ENCODE results near the gene SRRD. TPM values are rescaled to one million over a fixed set of nuclear protein-coding genes. Genes with fewer than 3 reads are reported as not detected.

SRRD gene
- total and polyA plus RNA-seq, 7 experiments from 2014 or later, result 18.9 to 29.0 (median 21.3) TPM

DNA sequence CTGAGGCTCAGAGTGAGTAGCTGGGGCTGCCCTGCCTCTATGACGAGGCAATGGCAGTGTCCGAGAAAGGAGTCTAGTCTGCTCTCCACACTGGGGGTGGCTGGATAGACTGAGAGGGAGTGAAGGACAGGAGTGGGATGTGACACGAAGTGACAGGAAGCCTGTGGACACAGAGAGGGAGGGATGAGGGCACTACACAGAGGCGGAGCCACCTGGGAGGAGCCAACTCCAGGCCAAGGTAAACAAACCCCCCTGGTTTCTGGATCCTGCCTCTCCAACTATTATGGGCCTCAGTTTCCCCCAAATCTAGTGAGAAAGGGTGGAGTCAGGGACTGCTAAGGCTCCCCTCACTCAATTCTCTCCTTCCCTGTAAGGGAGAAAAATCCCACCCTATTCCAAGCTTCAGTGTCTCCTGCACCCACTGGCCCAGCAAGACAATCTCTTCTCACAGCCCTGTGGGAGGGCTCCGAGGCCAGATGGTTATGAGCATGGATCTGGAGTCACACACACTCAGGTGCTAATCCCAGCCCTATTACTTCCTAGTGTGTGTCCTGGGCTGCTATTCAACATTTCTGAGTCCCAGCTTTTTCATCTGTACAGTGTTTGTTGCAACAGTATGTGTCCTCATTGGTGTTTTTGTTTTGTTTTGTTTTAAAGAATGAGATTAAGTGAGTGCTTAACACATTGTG, 29.7 kb upstream of the SRRD start:
- ChIA-PET CTCF (interaction anchor here (1.2 kb wide), 1 partner anchor 89 kb away, joined by 3 read pairs; no protein-coding TSS in a partner anchor), POLR2A (no interaction called here)
- H3K4me1 ChIP-seq (ENCODE audit: control insufficient read depth in 2 of 2, insufficient read depth in 2 of 2, low read length in 2 of 2), result no peaks in the 10 kb centered on the region
- H3K36me3 ChIP-seq (ENCODE audit: control insufficient read depth in 2 of 3, insufficient read depth in 3 of 3, low read length in 3 of 3), result peaks cover 0 to 73% (median 5%) of the 10 kb centered on the region in 3 experiments
- no peaks in the 10 kb centered on the region for H3K27me3 ChIP-seq (ENCODE audit: control insufficient read depth in 2 of 2, insufficient read depth in 2 of 2, low read length in 2 of 2)
- H3K27ac ChIP-seq (ENCODE audit: low read depth, low read length), result no peak overlapping the region
- no peaks in the 10 kb centered on the region for H3K9me3 ChIP-seq (ENCODE audit: control insufficient read depth in 2 of 3, low read length in 3 of 3)
- Mint-ChIP-seq H3K9me3 (no peaks in the 10 kb centered on the region), H3K4me3 (no peak overlapping the region), H3K36me3 (peaks cover 7 to 39% (median 16%) of the 10 kb centered on the region in 5 donors), H3K27ac (peak overlapping the region in 1 of 9 donors; percentile 8), H3K27me3 (no peaks in the 10 kb centered on the region), H3K4me1 (peaks cover 0 to 2% (median 0%) of the 10 kb centered on the region in 7 donors)
- intact Hi-C loops (cut with micrococcal nuclease), result no loop called here
- H3K4me3 ChIP-seq (ENCODE audit: low read length), result no peak overlapping the region
- ATAC-seq, result no peak
- no peak for DNase-seq

DNA sequence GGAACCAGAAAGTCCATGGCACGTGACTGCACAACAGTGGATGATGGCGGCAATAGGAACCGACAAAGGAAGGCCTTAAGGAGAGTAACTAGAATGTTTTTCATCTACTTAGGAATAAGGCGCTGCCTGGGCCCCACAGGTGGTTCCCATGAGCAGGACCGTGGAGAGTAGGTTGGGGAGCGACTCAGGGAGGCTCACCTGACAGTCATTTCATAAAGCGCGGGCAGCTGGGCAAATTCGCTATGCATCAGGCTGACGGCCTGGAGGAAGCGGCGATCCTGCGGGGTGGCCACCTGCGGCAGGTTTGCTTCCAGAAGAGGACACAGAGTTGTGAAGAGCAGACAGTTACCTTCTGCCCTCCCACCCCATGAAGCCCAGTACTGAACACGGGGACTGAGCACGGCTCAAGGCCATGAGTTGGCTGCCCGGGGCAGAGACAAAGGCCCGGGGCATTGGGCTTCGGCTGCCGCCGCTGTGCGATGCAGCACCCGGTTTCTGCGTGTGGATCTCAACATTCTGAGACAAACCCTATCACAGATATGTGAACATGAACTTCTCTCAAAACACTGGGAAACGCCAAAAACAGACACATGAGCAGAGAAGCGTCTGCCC, 25.9 kb upstream of the SRRD start:
- peaks cover 0 to 6% (median 2%) of the 10 kb centered on the region in 7 donors for H3K4me1 Mint-ChIP-seq
- Histone ChIP-seq H3K4me1 (ENCODE audit: control insufficient read depth in 2 of 2, insufficient read depth in 2 of 2, low read length in 2 of 2) (no peaks in the 10 kb centered on the region), H3K4me3 (ENCODE audit: low read length) (no peak overlapping the region), H3K27ac (ENCODE audit: low read depth, low read length) (no peak overlapping the region), H3K9me3 (ENCODE audit: control insufficient read depth in 2 of 3, low read length in 3 of 3) (no peaks in the 10 kb centered on the region), H3K36me3 (ENCODE audit: control insufficient read depth in 2 of 3, insufficient read depth in 3 of 3, low read length in 3 of 3) (peaks cover 5 to 68% (median 5%) of the 10 kb centered on the region in 3 experiments), H3K27me3 (ENCODE audit: control insufficient read depth in 2 of 2, insufficient read depth in 2 of 2, low read length in 2 of 2) (no peaks in the 10 kb centered on the region)
- H3K4me3 Mint-ChIP-seq, result no peak overlapping the region
- ATAC-seq, result no peak
- peaks cover 7 to 36% (median 13%) of the 10 kb centered on the region in 5 donors for H3K36me3 Mint-ChIP-seq
- no peaks in the 10 kb centered on the region for H3K27me3 Mint-ChIP-seq
- no peak for DNase-seq
- H3K9me3 Mint-ChIP-seq, result no peaks in the 10 kb centered on the region
- ChIA-PET CTCF (no interaction called here), POLR2A (no interaction called here)
- no peak overlapping the region for H3K27ac Mint-ChIP-seq
- intact Hi-C loops (cut with micrococcal nuclease), result no loop called here

DNA sequence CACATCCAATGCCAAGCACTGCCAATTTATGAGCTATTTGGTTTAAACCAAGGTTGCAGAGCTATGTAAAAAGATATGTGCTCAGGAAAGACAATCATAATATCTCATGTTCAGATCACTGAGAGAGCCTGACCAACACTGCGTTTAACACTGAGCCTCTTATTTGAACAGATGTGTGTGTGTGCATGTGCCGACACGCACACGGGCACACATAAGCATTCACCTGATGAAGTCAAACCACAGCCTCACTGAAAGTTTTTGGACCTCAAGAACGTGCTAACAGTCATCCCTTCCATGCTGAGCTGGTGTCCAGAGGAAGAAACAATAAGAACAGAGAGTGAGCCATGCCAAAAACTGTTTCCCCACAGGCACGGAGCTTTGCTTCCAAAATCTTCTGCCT, 23.5 kb upstream of the SRRD start:
- Mint-ChIP-seq H3K27me3 (no peaks in the 10 kb centered on the region), H3K9me3 (no peaks in the 10 kb centered on the region), H3K4me3 (no peak overlapping the region), H3K36me3 (peaks cover 7 to 35% (median 12%) of the 10 kb centered on the region in 5 donors), H3K4me1 (peaks cover 0 to 6% (median 4%) of the 10 kb centered on the region in 7 donors), H3K27ac (peak overlapping the region in 1 of 9 donors; percentile 21)
- no peak overlapping the region for H3K27ac ChIP-seq (ENCODE audit: low read depth, low read length)
- H3K27me3 ChIP-seq (ENCODE audit: control insufficient read depth in 2 of 2, insufficient read depth in 2 of 2, low read length in 2 of 2), result no peaks in the 10 kb centered on the region
- ATAC-seq, result no peak
- H3K9me3 ChIP-seq (ENCODE audit: control insufficient read depth in 2 of 3, low read length in 3 of 3), result no peaks in the 10 kb centered on the region
- intact Hi-C loops (cut with micrococcal nuclease), result loop anchor here in 1 of 2 donors (5.0 kb wide), 1 partner anchor 33 kb away; the partner anchor contains the start of gene ASPHD2
- peaks cover 5 to 75% (median 5%) of the 10 kb centered on the region in 3 experiments for H3K36me3 ChIP-seq (ENCODE audit: control insufficient read depth in 2 of 3, insufficient read depth in 3 of 3, low read length in 3 of 3)
- no peak for DNase-seq
- no peak overlapping the region for H3K4me3 ChIP-seq (ENCODE audit: low read length)
- CTCF ChIA-PET, result interaction anchor here (1.0 to 5.2 kb wide), 6 partner anchors 24 to 184 kb away, joined by 3 to 50 read pairs (median 4); partner anchors contain the start of genes HPS4 and SRRD
- POLR2A ChIA-PET, result no interaction called here
- H3K4me1 ChIP-seq (ENCODE audit: control insufficient read depth in 2 of 2, insufficient read depth in 2 of 2, low read length in 2 of 2), result no peaks in the 10 kb centered on the region

DNA sequence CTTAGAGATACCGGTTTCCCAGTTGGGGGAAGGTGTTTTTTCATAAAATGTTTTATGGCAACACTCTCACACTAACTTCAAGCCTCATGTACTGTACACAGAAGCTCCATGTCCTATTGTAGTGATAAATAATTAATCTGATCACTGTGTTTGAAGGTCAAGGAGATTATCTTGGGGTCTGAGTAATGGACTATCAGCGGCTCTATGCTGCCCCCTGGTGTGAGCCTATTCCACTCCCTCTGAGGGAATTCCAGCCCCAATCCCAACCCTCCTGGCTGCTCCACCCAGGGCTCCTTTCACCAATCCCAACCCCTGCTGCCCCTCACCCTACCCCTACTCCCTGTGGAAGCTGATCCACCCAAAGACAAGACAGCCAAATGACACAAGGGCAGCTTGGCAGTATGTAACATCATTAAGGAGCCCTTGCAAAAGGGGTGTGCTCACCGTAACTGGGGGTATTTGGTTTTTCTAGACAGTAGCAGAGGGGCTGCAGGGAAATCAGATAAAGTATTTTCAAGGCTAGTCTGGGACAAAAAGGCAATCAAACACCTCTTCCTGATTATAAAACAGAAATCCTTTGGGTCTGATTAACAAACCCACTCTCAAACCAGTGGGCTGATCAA, 22.4 kb upstream of the SRRD start:
- peak in 4 of 9 donors; percentile 15 to 45 (median 30) for DNase-seq
- ChIA-PET POLR2A (no interaction called here), CTCF (interaction anchor here (0.9 to 5.2 kb wide), 7 partner anchors 31 to 183 kb away, joined by 3 to 50 read pairs (median 5); no protein-coding TSS in a partner anchor)
- H3K36me3 ChIP-seq (ENCODE audit: control insufficient read depth in 2 of 3, insufficient read depth in 3 of 3, low read length in 3 of 3), result peaks cover 0 to 80% (median 5%) of the 10 kb centered on the region in 3 experiments
- peaks cover 0 to 6% (median 4%) of the 10 kb centered on the region in 7 donors for H3K4me1 Mint-ChIP-seq
- peak overlapping the region in 2 of 9 donors; percentile 42 to 56 for H3K27ac Mint-ChIP-seq
- H3K27me3 ChIP-seq (ENCODE audit: control insufficient read depth in 2 of 2, insufficient read depth in 2 of 2, low read length in 2 of 2), result no peaks in the 10 kb centered on the region
- no peaks in the 10 kb centered on the region for H3K9me3 Mint-ChIP-seq
- no peaks in the 10 kb centered on the region for H3K4me1 ChIP-seq (ENCODE audit: control insufficient read depth in 2 of 2, insufficient read depth in 2 of 2, low read length in 2 of 2)
- no peak overlapping the region for H3K4me3 Mint-ChIP-seq
- no peak overlapping the region for H3K4me3 ChIP-seq (ENCODE audit: low read length)
- peak; percentile 66 for ATAC-seq
- H3K9me3 ChIP-seq (ENCODE audit: control insufficient read depth in 2 of 3, low read length in 3 of 3), result no peaks in the 10 kb centered on the region
- intact Hi-C loops (cut with micrococcal nuclease), result loop anchor here (1.0 to 5.0 kb wide), 3 partner anchors 34 to 97 kb away; partner anchors contain the start of gene ASPHD2 (in 1 of the 2)
- peaks cover 0 to 37% (median 12%) of the 10 kb centered on the region in 5 donors for H3K36me3 Mint-ChIP-seq
- H3K27ac ChIP-seq (ENCODE audit: low read depth, low read length), result no peak overlapping the region
- no peaks in the 10 kb centered on the region for H3K27me3 Mint-ChIP-seq

DNA sequence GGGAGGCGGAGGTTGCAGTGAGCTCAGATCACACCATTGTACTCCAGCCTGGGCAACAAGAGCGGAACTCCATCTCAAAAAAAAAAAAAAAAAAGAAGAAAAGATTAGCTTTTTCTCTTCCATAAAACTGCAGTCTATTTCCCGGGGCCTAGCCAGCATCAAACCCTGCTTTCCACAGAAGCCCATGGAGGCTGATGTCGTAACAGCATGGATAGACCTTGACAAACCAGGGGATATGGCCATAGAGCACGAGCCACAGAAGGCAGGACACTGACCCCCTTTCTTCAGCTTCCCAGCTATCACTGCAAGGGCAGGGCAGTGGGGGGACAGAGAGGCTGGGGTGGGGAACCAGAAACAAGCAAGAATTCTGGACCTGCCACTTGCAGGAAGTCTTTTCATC, 21.6 kb upstream of the SRRD start:
- no peaks in the 10 kb centered on the region for H3K9me3 ChIP-seq (ENCODE audit: control insufficient read depth in 2 of 3, low read length in 3 of 3)
- no peak overlapping the region for H3K27ac ChIP-seq (ENCODE audit: low read depth, low read length)
- intact Hi-C loops (cut with micrococcal nuclease), result loop anchor here in 1 of 2 donors (5.0 kb wide), 1 partner anchor 35 kb away; the partner anchor contains the start of gene ASPHD2
- H3K9me3 Mint-ChIP-seq, result no peaks in the 10 kb centered on the region
- H3K4me3 Mint-ChIP-seq, result no peak overlapping the region
- ATAC-seq, result no peak
- no peak overlapping the region for H3K27ac Mint-ChIP-seq
- H3K4me1 Mint-ChIP-seq, result peaks cover 0 to 6% (median 4%) of the 10 kb centered on the region in 7 donors
- ChIA-PET CTCF (interaction anchor here (0.9 to 5.2 kb wide), 5 partner anchors 32 to 100 kb away, joined by 3 to 50 read pairs (median 5); no protein-coding TSS in a partner anchor), POLR2A (no interaction called here)
- H3K4me3 ChIP-seq (ENCODE audit: low read length), result no peak overlapping the region
- peaks cover 0 to 42% (median 12%) of the 10 kb centered on the region in 5 donors for H3K36me3 Mint-ChIP-seq
- no peaks in the 10 kb centered on the region for H3K4me1 ChIP-seq (ENCODE audit: control insufficient read depth in 2 of 2, insufficient read depth in 2 of 2, low read length in 2 of 2)
- H3K36me3 ChIP-seq (ENCODE audit: control insufficient read depth in 2 of 3, insufficient read depth in 3 of 3, low read length in 3 of 3), result peaks cover 0 to 82% (median 5%) of the 10 kb centered on the region in 3 experiments
- H3K27me3 ChIP-seq (ENCODE audit: control insufficient read depth in 2 of 2, insufficient read depth in 2 of 2, low read length in 2 of 2), result no peaks in the 10 kb centered on the region
- H3K27me3 Mint-ChIP-seq, result no peaks in the 10 kb centered on the region
- DNase-seq, result no peak

DNA sequence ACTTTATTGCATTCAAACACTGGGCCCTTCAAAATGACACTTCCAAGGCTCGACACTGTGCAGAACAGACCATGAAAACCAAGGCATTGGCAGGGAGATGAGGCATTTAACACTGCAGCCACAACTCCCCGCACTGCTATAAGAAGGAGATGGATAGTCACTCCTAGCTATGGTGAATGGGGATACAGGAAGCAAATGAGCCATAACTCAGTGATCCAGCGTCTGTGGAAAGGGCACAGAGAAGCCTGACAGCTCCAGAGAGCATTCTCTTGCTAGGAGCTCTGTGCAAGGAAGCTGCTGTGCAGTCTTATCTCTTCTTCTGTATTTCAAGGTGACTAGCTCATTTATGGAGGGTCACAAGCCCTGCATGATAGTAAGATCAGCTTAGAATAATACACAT, 21.0 kb upstream of the SRRD start:
- ChIA-PET POLR2A (interaction anchor here (0.6 kb wide), 1 partner anchor 98 kb away, joined by 3 read pairs; no protein-coding TSS in a partner anchor), CTCF (interaction anchor here (1.0 to 5.2 kb wide), 2 partner anchors 65 to 76 kb away, joined by 3 to 50 read pairs; no protein-coding TSS in a partner anchor)
- Histone ChIP-seq H3K4me1 (ENCODE audit: control insufficient read depth in 2 of 2, insufficient read depth in 2 of 2, low read length in 2 of 2) (no peaks in the 10 kb centered on the region), H3K36me3 (ENCODE audit: control insufficient read depth in 2 of 3, insufficient read depth in 3 of 3, low read length in 3 of 3) (peaks cover 0 to 81% (median 5%) of the 10 kb centered on the region in 3 experiments), H3K27me3 (ENCODE audit: control insufficient read depth in 2 of 2, insufficient read depth in 2 of 2, low read length in 2 of 2) (no peaks in the 10 kb centered on the region), H3K4me3 (ENCODE audit: low read length) (no peak overlapping the region), H3K9me3 (ENCODE audit: control insufficient read depth in 2 of 3, low read length in 3 of 3) (no peaks in the 10 kb centered on the region), H3K27ac (ENCODE audit: low read depth, low read length) (no peak overlapping the region)
- DNase-seq (no peak), ATAC-seq (no peak)
- Mint-ChIP-seq H3K27me3 (no peaks in the 10 kb centered on the region), H3K4me1 (peaks cover 0 to 6% (median 4%) of the 10 kb centered on the region in 7 donors), H3K36me3 (peaks cover 0 to 39% (median 8%) of the 10 kb centered on the region in 5 donors), H3K9me3 (no peaks in the 10 kb centered on the region), H3K4me3 (no peak overlapping the region), H3K27ac (no peak overlapping the region)
- intact Hi-C loops (cut with micrococcal nuclease), result loop anchor here in 1 of 2 donors (5.0 kb wide), 1 partner anchor 35 kb away; the partner anchor contains the start of gene ASPHD2

Measured in naive thymus-derived CD4-positive, alpha-beta T cell (primary cell).